Subcutaneous abdominal adipose tissue (tissue), 5 donors: Measurements from ENCODE around the gene FBN2.

Experiments used
- H3K27ac ChIP-seq: one replicate; pipeline ENCODE4 v1.7.0; 2013; ENCODE audit warnings: low read depth, mild to moderate bottlenecking, inconsistent platforms, low read length, moderate library complexity
- H3K27me3 ChIP-seq, 5 donors: one replicate each; pipeline ENCODE4 v1.7.0; 2013; ENCODE audit warnings: low read length in 5 of 5, inconsistent platforms in 1 of 5; ENCODE audit not compliant: control insufficient read depth in 5 of 5, insufficient read depth in 4 of 5
- H3K36me3 ChIP-seq, 5 donors: one replicate each; pipeline ENCODE4 v1.7.0; 2013; ENCODE audit warnings: low read length in 5 of 5; ENCODE audit not compliant: control insufficient read depth in 5 of 5, insufficient read depth in 5 of 5
- H3K4me1 ChIP-seq, 5 donors: one replicate each; pipeline ENCODE4 v1.7.0; 2013; ENCODE audit warnings: low read length in 5 of 5, mild to moderate bottlenecking in 3 of 5, moderate library complexity in 1 of 5; ENCODE audit not compliant: control insufficient read depth in 5 of 5, insufficient read depth in 5 of 5
- H3K4me3 ChIP-seq, 5 donors: one replicate each; pipeline ENCODE4 v1.7.0; 2013; ENCODE audit warnings: low read length in 5 of 5, low read depth in 1 of 5
- H3K9ac ChIP-seq, 5 donors: one replicate each; pipeline ENCODE4 v1.7.0; 2013; ENCODE audit warnings: low read length in 5 of 5, mild to moderate bottlenecking in 4 of 5, moderate library complexity in 3 of 5
- H3K9me3 ChIP-seq, 5 donors: one replicate each; pipeline ENCODE4 v1.7.0; 2013; ENCODE audit warnings: low read length in 5 of 5; ENCODE audit not compliant: control insufficient read depth in 5 of 5
- donor health status: healthy.
- donor health status: healthy.
- donor health status: healthy.
- donor health status: healthy.
- donor health status: healthy.

FBN2 gene

GRCh38 chr5:128257076-128257475 is 281.0 kb downstream of the FBN2 start:
- H3K9me3 ChIP-seq, result no peaks in the 10 kb centered on the region
- H3K27me3 ChIP-seq, result no peaks in the 10 kb centered on the region
- no peaks in the 10 kb centered on the region for H3K36me3 ChIP-seq
- H3K9ac ChIP-seq, result no peak overlapping the region
- no peak overlapping the region for H3K27ac ChIP-seq
- no peaks in the 10 kb centered on the region for H3K4me1 ChIP-seq
- no peak overlapping the region for H3K4me3 ChIP-seq

GRCh38 chr5:128254789-128255188 is 283.3 kb downstream of the FBN2 start:
- H3K27ac ChIP-seq, result no peak overlapping the region
- H3K27me3 ChIP-seq, result no peaks in the 10 kb centered on the region
- H3K9me3 ChIP-seq, result no peaks in the 10 kb centered on the region
- H3K36me3 ChIP-seq, result no peaks in the 10 kb centered on the region
- H3K4me3 ChIP-seq, result no peak overlapping the region
- H3K9ac ChIP-seq, result no peak overlapping the region
- no peaks in the 10 kb centered on the region for H3K4me1 ChIP-seq

GRCh38 chr5:128253880-128254279 is 284.2 kb downstream of the FBN2 start:
- Histone ChIP-seq H3K4me1 (no peaks in the 10 kb centered on the region), H3K27me3 (no peaks in the 10 kb centered on the region), H3K27ac (no peak overlapping the region), H3K4me3 (no peak overlapping the region), H3K36me3 (no peaks in the 10 kb centered on the region), H3K9ac (no peak overlapping the region), H3K9me3 (no peaks in the 10 kb centered on the region)

- Histone ChIP-seq H3K4me1 (no peaks in the 10 kb centered on the region), H3K27me3 (no peaks in the 10 kb centered on the region), H3K4me3 (no peak overlapping the region), H3K27ac (no peak overlapping the region), H3K9me3 (no peaks in the 10 kb centered on the region), H3K36me3 (no peaks in the 10 kb centered on the region), H3K9ac (no peak overlapping the region)
These were observed 284.9 kb downstream of the FBN2 start for GRCh38 chr5:128253161-128253560.

- Histone ChIP-seq H3K4me3 (no peak overlapping the region), H3K27me3 (no peaks in the 10 kb centered on the region), H3K9me3 (no peaks in the 10 kb centered on the region), H3K36me3 (no peaks in the 10 kb centered on the region), H3K4me1 (no peaks in the 10 kb centered on the region), H3K9ac (no peak overlapping the region), H3K27ac (no peak overlapping the region)
These were observed 285.3 kb downstream of the FBN2 start for GRCh38 chr5:128252756-128253155.

GRCh38 chr5:128252196-128252595 is 285.8 kb downstream of the FBN2 start:
- no peaks in the 10 kb centered on the region for H3K36me3 ChIP-seq
- H3K27ac ChIP-seq, result no peak overlapping the region
- H3K27me3 ChIP-seq, result no peaks in the 10 kb centered on the region
- H3K9ac ChIP-seq, result no peak overlapping the region
- H3K9me3 ChIP-seq, result no peaks in the 10 kb centered on the region
- H3K4me1 ChIP-seq, result no peaks in the 10 kb centered on the region
- H3K4me3 ChIP-seq, result no peak overlapping the region

GRCh38 chr5:128245974-128246373 is 292.1 kb downstream of the FBN2 start:
- H3K36me3 ChIP-seq, result no peaks in the 10 kb centered on the region
- no peaks in the 10 kb centered on the region for H3K9me3 ChIP-seq
- H3K27ac ChIP-seq, result no peak overlapping the region
- H3K4me3 ChIP-seq, result no peak overlapping the region
- no peak overlapping the region for H3K9ac ChIP-seq
- H3K27me3 ChIP-seq, result no peaks in the 10 kb centered on the region
- no peaks in the 10 kb centered on the region for H3K4me1 ChIP-seq

GRCh38 chr5:128243958-128244582 is 294.0 kb downstream of the FBN2 start:
- Histone ChIP-seq H3K9me3 (no peaks in the 10 kb centered on the region), H3K36me3 (no peaks in the 10 kb centered on the region), H3K9ac (no peak overlapping the region), H3K4me1 (no peaks in the 10 kb centered on the region), H3K4me3 (no peak overlapping the region), H3K27me3 (no peaks in the 10 kb centered on the region), H3K27ac (no peak overlapping the region)

GRCh38 chr5:128241051-128241695 is 296.9 kb downstream of the FBN2 start:
- Histone ChIP-seq H3K27me3 (peaks cover 0 to 4% (median 3%) of the 10 kb centered on the region in 5 donors), H3K4me3 (no peak overlapping the region), H3K9me3 (no peaks in the 10 kb centered on the region), H3K9ac (no peak overlapping the region), H3K36me3 (no peaks in the 10 kb centered on the region), H3K27ac (no peak overlapping the region), H3K4me1 (no peaks in the 10 kb centered on the region)

- Histone ChIP-seq H3K36me3 (no peaks in the 10 kb centered on the region), H3K27me3 (peaks cover 0 to 5% (median 3%) of the 10 kb centered on the region in 5 donors), H3K4me1 (no peaks in the 10 kb centered on the region), H3K9ac (no peak overlapping the region), H3K9me3 (no peaks in the 10 kb centered on the region), H3K27ac (no peak overlapping the region), H3K4me3 (no peak overlapping the region)
These were observed 300.5 kb downstream of the FBN2 start for GRCh38 chr5:128237546-128237945.
